Measurements from ENCODE around the gene TICAM1. TPM values are rescaled to one million over a fixed set of nuclear protein-coding genes. Genes with fewer than 3 reads are reported as not detected.
"Not testable (repeated sequence)": the region's sequence is repeated elsewhere in the genome, so short reads cannot be mapped to it uniquely, and the experiment has no call there.

Gene TICAM1
- total RNA-seq, 1 experiment from 2014 or later, result 7.0 TPM

- POLR2A ChIA-PET (ENCODE audit: low non-redundant PET), result no interaction called here
These were observed 30.9 kb downstream of the TICAM1 start for GRCh38 chr19:4800591-4801081.

GRCh38 chr19:4795400-4795799 lies 36.1 kb downstream of the TICAM1 start:
- TF ChIP-seq EZH2 (IDR thresholded peaks at IDR 0.05; ENCODE audit: borderline replicate concordance, low read depth, low read length, poor library complexity, severe bottlenecking), result no peak
- TF ChIP-seq CTCF (conservative IDR thresholded peaks at IDR 0.05; ENCODE audit: low read depth, low read length), result no peak
- DNase-seq (ENCODE audit: low spot score), result no peak
- H3K9me3 ChIP-seq (ENCODE audit: low read depth, low read length, poor library complexity, severe bottlenecking), result no peaks in the 10 kb centered on the region
- ChIA-PET POLR2A (ENCODE audit: low non-redundant PET) (interaction anchor here (0.7 kb wide), 1 partner anchor 602 kb away, joined by 3 read pairs; no protein-coding TSS in a partner anchor), CTCF (no interaction called here)
- H3K27me3 ChIP-seq (replicated peaks; ENCODE audit: insufficient read depth, low read depth, low read length, poor library complexity), result no peaks in the 10 kb centered on the region
- H3K4me1 ChIP-seq (ENCODE audit: insufficient read depth, low read length, poor library complexity, severe bottlenecking), result peaks cover 21% of the 10 kb centered on the region
- no peak overlapping the region for H3K27ac ChIP-seq (ENCODE audit: low read depth, low read length, poor library complexity, severe bottlenecking)
- no peak overlapping the region for H3K4me3 ChIP-seq (ENCODE audit: low read depth, low read length, poor library complexity, severe bottlenecking)
- peaks cover 32% of the 10 kb centered on the region for H3K36me3 ChIP-seq (ENCODE audit: insufficient read depth, low read length, poor library complexity, severe bottlenecking)
- BruUV-seq (replicated peaks), result no TSS peak
- intact Hi-C loops (cut with micrococcal nuclease; ENCODE audit: unreplicated experiment), result loop anchor here (10.0 kb wide), 1 partner anchor 221 kb away; no protein-coding TSS in a partner anchor

More at GRCh38 chr19:4800591-4801081, 30.9 kb downstream of the TICAM1 start:
- peaks cover 6% of the 10 kb centered on the region for H3K36me3 ChIP-seq (ENCODE audit: insufficient read depth, low read length, poor library complexity, severe bottlenecking)
- TF ChIP-seq EZH2 (IDR thresholded peaks at IDR 0.05; ENCODE audit: borderline replicate concordance, low read depth, low read length, poor library complexity, severe bottlenecking) (no peak), CTCF (conservative IDR thresholded peaks at IDR 0.05; ENCODE audit: low read depth, low read length) (no peak)
- DNase-seq (ENCODE audit: low spot score), result no peak
- intact Hi-C loops (cut with micrococcal nuclease; ENCODE audit: unreplicated experiment), result no loop called here
- no TSS peak for BruUV-seq (replicated peaks)
- no peaks in the 10 kb centered on the region for H3K9me3 ChIP-seq (ENCODE audit: low read depth, low read length, poor library complexity, severe bottlenecking)
- no peaks in the 10 kb centered on the region for H3K4me1 ChIP-seq (ENCODE audit: insufficient read depth, low read length, poor library complexity, severe bottlenecking)
- CTCF ChIA-PET, result interaction anchor here (0.8 kb wide), 1 partner anchor 239 kb away, joined by 4 read pairs; no protein-coding TSS in a partner anchor
- no peak overlapping the region for H3K4me3 ChIP-seq (ENCODE audit: low read depth, low read length, poor library complexity, severe bottlenecking)
- no peaks in the 10 kb centered on the region for H3K27me3 ChIP-seq (replicated peaks; ENCODE audit: insufficient read depth, low read depth, low read length, poor library complexity)
- no peak overlapping the region for H3K27ac ChIP-seq (ENCODE audit: low read depth, low read length, poor library complexity, severe bottlenecking)

GRCh38 chr19:4794971-4795370 lies 36.5 kb downstream of the TICAM1 start:
- POLR2A ChIA-PET (ENCODE audit: low non-redundant PET), result no interaction called here

GRCh38 chr19:4793278-4793677 lies 38.2 kb downstream of the TICAM1 start:
- H3K27me3 ChIP-seq (replicated peaks; ENCODE audit: insufficient read depth, low read depth, low read length, poor library complexity); DNase-seq (ENCODE audit: low spot score); CTCF ChIA-PET; H3K27ac ChIP-seq (ENCODE audit: low read depth, low read length, poor library complexity, severe bottlenecking); BruUV-seq (replicated peaks); POLR2A ChIA-PET (ENCODE audit: low non-redundant PET); H3K9me3 ChIP-seq (ENCODE audit: low read depth, low read length, poor library complexity, severe bottlenecking): not testable (repeated sequence)
- peaks cover 21% of the 10 kb centered on the region for H3K4me1 ChIP-seq (ENCODE audit: insufficient read depth, low read length, poor library complexity, severe bottlenecking)
- peaks cover 32% of the 10 kb centered on the region for H3K36me3 ChIP-seq (ENCODE audit: insufficient read depth, low read length, poor library complexity, severe bottlenecking)
- peak overlapping the region; percentile 80 for H3K4me3 ChIP-seq (ENCODE audit: low read depth, low read length, poor library complexity, severe bottlenecking)
- intact Hi-C loops (cut with micrococcal nuclease; ENCODE audit: unreplicated experiment), result loop anchor here (10.0 kb wide), 1 partner anchor 218 kb away; no protein-coding TSS in a partner anchor

More at GRCh38 chr19:4794971-4795370, 36.5 kb downstream of the TICAM1 start:
- Histone ChIP-seq H3K4me1 (ENCODE audit: insufficient read depth, low read length, poor library complexity, severe bottlenecking) (peaks cover 21% of the 10 kb centered on the region), H3K27me3 (replicated peaks; ENCODE audit: insufficient read depth, low read depth, low read length, poor library complexity) (no peaks in the 10 kb centered on the region), H3K36me3 (ENCODE audit: insufficient read depth, low read length, poor library complexity, severe bottlenecking) (peaks cover 32% of the 10 kb centered on the region), H3K27ac (ENCODE audit: low read depth, low read length, poor library complexity, severe bottlenecking) (no peak overlapping the region), H3K9me3 (ENCODE audit: low read depth, low read length, poor library complexity, severe bottlenecking) (no peaks in the 10 kb centered on the region), H3K4me3 (ENCODE audit: low read depth, low read length, poor library complexity, severe bottlenecking) (no peak overlapping the region)
- CTCF ChIA-PET, result no interaction called here
- TF ChIP-seq EZH2 (IDR thresholded peaks at IDR 0.05; ENCODE audit: borderline replicate concordance, low read depth, low read length, poor library complexity, severe bottlenecking) (no peak), CTCF (conservative IDR thresholded peaks at IDR 0.05; ENCODE audit: low read depth, low read length) (no peak)
- DNase-seq (ENCODE audit: low spot score), result no peak
- BruUV-seq (replicated peaks), result no TSS peak
- intact Hi-C loops (cut with micrococcal nuclease; ENCODE audit: unreplicated experiment), result loop anchor here (10.0 kb wide), 1 partner anchor 220 kb away; no protein-coding TSS in a partner anchor

- BruUV-seq (replicated peaks); H3K9me3 ChIP-seq (ENCODE audit: low read depth, low read length, poor library complexity, severe bottlenecking); H3K27me3 ChIP-seq (replicated peaks; ENCODE audit: insufficient read depth, low read depth, low read length, poor library complexity); DNase-seq (ENCODE audit: low spot score); CTCF ChIA-PET; POLR2A ChIA-PET (ENCODE audit: low non-redundant PET); H3K27ac ChIP-seq (ENCODE audit: low read depth, low read length, poor library complexity, severe bottlenecking): not testable (repeated sequence)
- Histone ChIP-seq H3K4me1 (ENCODE audit: insufficient read depth, low read length, poor library complexity, severe bottlenecking) (peaks cover 21% of the 10 kb centered on the region), H3K36me3 (ENCODE audit: insufficient read depth, low read length, poor library complexity, severe bottlenecking) (peaks cover 32% of the 10 kb centered on the region), H3K4me3 (ENCODE audit: low read depth, low read length, poor library complexity, severe bottlenecking) (peak overlapping the region; percentile 80)
- intact Hi-C loops (cut with micrococcal nuclease; ENCODE audit: unreplicated experiment), result loop anchor here (10.0 kb wide), 1 partner anchor 218 kb away; no protein-coding TSS in a partner anchor
These were observed 38.7 kb downstream of the TICAM1 start for GRCh38 chr19:4792866-4793195.
